BJ (cell line): ENCODE data around the gene OPTN. TPM values are rescaled to one million over a fixed set of nuclear protein-coding genes. Genes with fewer than 3 reads are reported as not detected.
"Not testable (repeated sequence)": the region's sequence is repeated elsewhere in the genome, so short reads cannot be mapped to it uniquely, and the experiment has no call there.

Experiments
- CTCF ChIA-PET: fragments of 350-600 bp; formaldehyde crosslinking; extraction: SDS; loops from one replicate; lab custom pipeline; 2021; ENCODE audit warnings: antibody characterized with exemption, inconsistent platforms; lab: Yijun Ruan, JAX
- POLR2A ChIA-PET: fragments of 300-600 bp; sonication (Branson Sonifier 250); formaldehyde crosslinking; extraction: SDS; loops from one replicate; lab custom pipeline; 2021; ENCODE audit warnings: antibody characterized with exemption; lab: Charles Lee
- DNase-seq: peaks from one replicate; pipeline ENCODE4 v3.0.0-alpha.2; 2011; ENCODE audit warnings: low read depth
- H3K27me3 ChIP-seq: 2 replicates; pipeline ENCODE4 v1.6.0; 2011; ENCODE audit warnings: low read length; ENCODE audit not compliant: control insufficient read depth, insufficient read depth
- H3K36me3 ChIP-seq: 2 replicates; pipeline ENCODE4 v1.5.1; 2011; ENCODE audit warnings: low read length; ENCODE audit not compliant: control insufficient read depth, insufficient read depth
- H3K4me3 ChIP-seq: 2 replicates; pipeline ENCODE4 v1.5.1; 2011; ENCODE audit warnings: low read depth, mild to moderate bottlenecking, control low read depth, low read length
- CTCF ChIP-seq: IDR thresholded peaks from 2 replicates; pipeline ENCODE4 v1.5.1; 2011; ENCODE audit warnings: low read depth, mild to moderate bottlenecking, control low read depth, inconsistent platforms, low read length, moderate library complexity; ENCODE audit not compliant: insufficient read depth
- polyA plus RNA-seq: library from polyadenylated mRNA; depleted of rRNA; stranded (reverse); fragments of >200 nt; gene quantifications from 2 replicates; pipeline ENCODE4 v1.2.3, GENCODE V29; 2011

OPTN gene
- polyA plus RNA-seq, 1 experiment: 58.0 TPM

- DNase-seq: no peak
- no peaks in the 10 kb centered on the region for H3K36me3 ChIP-seq
- no peaks in the 10 kb centered on the region for H3K27me3 ChIP-seq
- POLR2A ChIA-PET: no interaction called here
- CTCF ChIA-PET: interaction anchor here (2.4 to 2.5 kb wide), 2 partner anchors 10 to 15 kb away, joined by 13 to 17 read pairs; partner anchors contain the start of gene OPTN
- TF ChIP-seq CTCF: no peak
- no peak overlapping the region for H3K4me3 ChIP-seq
Measured at GRCh38 chr10:13089345-13089744, 10.6 kb upstream of the OPTN start.

GRCh38 chr10:13090289-13090688 is 9.7 kb upstream of the OPTN start:
- ChIA-PET CTCF (interaction anchor here (1.3 kb wide), 1 partner anchor 9 kb away, joined by 4 read pairs; the partner anchor contains the start of gene OPTN), POLR2A (no interaction called here)
- H3K36me3 ChIP-seq: no peaks in the 10 kb centered on the region
- no peaks in the 10 kb centered on the region for H3K27me3 ChIP-seq
- no peak overlapping the region for H3K4me3 ChIP-seq
- TF ChIP-seq CTCF: no peak
- no peak for DNase-seq

GRCh38 chr10:13091801-13092200 is 8.2 kb upstream of the OPTN start:
- Histone ChIP-seq H3K4me3 (no peak overlapping the region), H3K27me3 (no peaks in the 10 kb centered on the region), H3K36me3 (no peaks in the 10 kb centered on the region)
- ChIA-PET CTCF (interaction anchor here (1.0 to 1.9 kb wide), 2 partner anchors 8 to 17 kb away, joined by 3 to 8 read pairs; partner anchors contain the start of gene OPTN), POLR2A (interaction anchor here (0.6 kb wide), 1 partner anchor 8 kb away, joined by 3 read pairs; no protein-coding TSS in a partner anchor)
- DNase-seq: no peak
- no peak for TF ChIP-seq CTCF

- Histone ChIP-seq H3K27me3 (no peaks in the 10 kb centered on the region), H3K4me3 (no peak overlapping the region), H3K36me3 (no peaks in the 10 kb centered on the region)
- POLR2A ChIA-PET: no interaction called here
- no peak for TF ChIP-seq CTCF
- CTCF ChIA-PET: interaction anchor here (1.0 to 1.9 kb wide), 2 partner anchors 7 to 18 kb away, joined by 3 to 8 read pairs; partner anchors contain the start of gene OPTN
- no peak for DNase-seq
Measured at GRCh38 chr10:13092291-13093102, 7.5 kb upstream of the OPTN start.

GRCh38 chr10:13094082-13094481 is 5.9 kb upstream of the OPTN start:
- CTCF ChIA-PET, H3K36me3 ChIP-seq, H3K27me3 ChIP-seq, DNase-seq, H3K4me3 ChIP-seq, POLR2A ChIA-PET: not testable (repeated sequence)
